OCI-LY7 (cell line): ENCODE measurements around the gene FARP2. TPM values are rescaled to one million over a fixed set of nuclear protein-coding genes. Genes with fewer than 3 reads are reported as not detected.

Source experiments
- BruUV-seq: library from RNA; stranded (reverse); fragments of 400-500 nt; replicated peaks from 2 replicates; lab custom pipeline; 2021; lab: Mats Ljungman, UMichigan
- CTCF ChIA-PET: fragments of 300-600 bp; sonication (Branson Sonifier 250); formaldehyde crosslinking; loops from one replicate; lab custom pipeline; 2022; ENCODE audit warnings: antibody characterized with exemption; ENCODE audit not compliant: unreplicated experiment; lab: Charles Lee
- POLR2A ChIA-PET: fragments of 300-600 bp; sonication (Branson Sonifier 250); formaldehyde crosslinking; loops from one replicate; lab custom pipeline; 2022; ENCODE audit warnings: antibody characterized with exemption; lab: Charles Lee
- DNase-seq: peaks from one replicate; pipeline ENCODE4 v3.0.0-alpha.2; 2015; ENCODE audit warnings: low spot score
- H2AFZ ChIP-seq: fragments of 200-600 bp; sonication (generic), shearing (Covaris generic); 2 replicates; pipeline ENCODE4 v1.6.1; 2014; ENCODE audit warnings: mild to moderate bottlenecking, antibody characterized with exemption, low read length, moderate library complexity
- H3K27ac ChIP-seq: fragments of 200-600 bp; sonication (generic); 2 replicates; pipeline ENCODE4 v1.5.1; 2014; ENCODE audit warnings: mixed run types, low read depth, mild to moderate bottlenecking, moderate library complexity, low read length, inconsistent platforms; ENCODE audit not compliant: poor library complexity, severe bottlenecking
- H3K36me3 ChIP-seq: fragments of 200-600 bp; sonication (generic); 2 replicates; pipeline ENCODE4 v1.6.1; 2014; ENCODE audit warnings: mild to moderate bottlenecking, antibody characterized with exemption, low read length, moderate library complexity, mixed read lengths; ENCODE audit not compliant: insufficient read depth
- H3K4me1 ChIP-seq: fragments of 200-600 bp; sonication (generic); 2 replicates; pipeline ENCODE4 v1.5.1; 2014; ENCODE audit warnings: mild to moderate bottlenecking, low read length; ENCODE audit not compliant: insufficient read depth, poor library complexity, severe bottlenecking
- H3K4me2 ChIP-seq: fragments of 200-600 bp; sonication (generic); 2 replicates; pipeline ENCODE4 v1.6.1; 2014; ENCODE audit warnings: mild to moderate bottlenecking, low read length
- H3K4me3 ChIP-seq: fragments of 200-600 bp; sonication (generic); 2 replicates; pipeline ENCODE4 v1.5.1; 2014; ENCODE audit warnings: mild to moderate bottlenecking, low read depth, low read length; ENCODE audit not compliant: poor library complexity, severe bottlenecking
- H3K79me2 ChIP-seq: fragments of 200-600 bp; sonication (generic); 2 replicates; pipeline ENCODE4 v1.6.1; 2016; ENCODE audit warnings: low read depth, mild to moderate bottlenecking, low read length, moderate library complexity, mixed read lengths; ENCODE audit not compliant: insufficient read depth
- H3K9me2 ChIP-seq: fragments of 200-600 bp; sonication (generic); 2 replicates; pipeline ENCODE4 v1.6.1; 2016; ENCODE audit warnings: mild to moderate bottlenecking, low read length, mixed read lengths; ENCODE audit not compliant: insufficient read depth
- H3K9me3 ChIP-seq: fragments of 200-600 bp; sonication (generic); 2 replicates; pipeline ENCODE4 v1.6.1; 2014; ENCODE audit warnings: mild to moderate bottlenecking, mixed run types, low read length, mixed read lengths
- H4K20me1 ChIP-seq: fragments of 200-600 bp; sonication (generic); 2 replicates; pipeline ENCODE4 v1.6.1; 2014; ENCODE audit warnings: mild to moderate bottlenecking, antibody characterized with exemption, low read length, moderate library complexity, mixed read lengths; ENCODE audit not compliant: insufficient read depth
- CTCF ChIP-seq: fragments of 200-600 bp; sonication (generic); conservative IDR thresholded peaks from 2 replicates; pipeline ENCODE4 v1.5.1; 2014; ENCODE audit warnings: mild to moderate bottlenecking, antibody characterized with exemption, low read length, moderate library complexity, mixed read lengths
- EZH2phosphoT487 ChIP-seq: fragments of 200-600 bp; sonication (generic); IDR thresholded peaks from 2 replicates; pipeline ENCODE4 v1.6.1; 2018; ENCODE audit warnings: low read depth, borderline replicate concordance, mild to moderate bottlenecking, mixed run types, antibody characterized with exemption, low read length, moderate library complexity, mixed read lengths
- intact Hi-C: fragments of 100-400 bp; cut with micrococcal nuclease; formaldehyde crosslinking; loops from one replicate; pipeline ENCODE4 v1.10.0; 2022; ENCODE audit not compliant: unreplicated experiment
- total RNA-seq, 2 experiments: library from RNA; depleted of rRNA in 1 of 2; stranded (reverse); fragments of >200 nt in 1 of 2; shearing (Covaris generic) in 1 of 2; gene quantifications; 2 replicates each; pipeline ENCODE4 v1.2.3, GENCODE V29; 2014 to 2022

The FARP2 gene
- total RNA-seq, 2 experiments from 2014 or later = 33.6 to 52.7 TPM

GRCh38 chr2:241492174-241492565 lies 136.1 kb downstream of the FARP2 start:
- BruUV-seq = no TSS peak
- H3K9me2 ChIP-seq = no peaks in the 10 kb centered on the region
- no peak overlapping the region for H3K4me3 ChIP-seq
- H3K79me2 ChIP-seq = no peaks in the 10 kb centered on the region
- H3K9me3 ChIP-seq = no peaks in the 10 kb centered on the region
- H3K4me1 ChIP-seq = no peaks in the 10 kb centered on the region
- intact Hi-C loops = no loop called here
- H2AFZ ChIP-seq = no peak overlapping the region
- H4K20me1 ChIP-seq = no peaks in the 10 kb centered on the region
- H3K4me2 ChIP-seq = no peak overlapping the region
- peaks cover 21% of the 10 kb centered on the region for H3K36me3 ChIP-seq
- no peak for DNase-seq
- no peak overlapping the region for H3K27ac ChIP-seq
- TF ChIP-seq CTCF (no peak), EZH2phosphoT487 (no peak)
- CTCF ChIA-PET = no interaction called here
- POLR2A ChIA-PET = interaction anchor here (0.6 kb wide), 1 partner anchor 19 kb away, joined by 3 read pairs; no protein-coding TSS in a partner anchor

- ChIA-PET POLR2A (no interaction called here), CTCF (no interaction called here)
- no peaks in the 10 kb centered on the region for H4K20me1 ChIP-seq
- DNase-seq = no peak
- no peak overlapping the region for H2AFZ ChIP-seq
- peaks cover 25% of the 10 kb centered on the region for H3K36me3 ChIP-seq
- BruUV-seq = no TSS peak
- TF ChIP-seq CTCF (no peak), EZH2phosphoT487 (no peak)
- H3K4me3 ChIP-seq = no peak overlapping the region
- no peaks in the 10 kb centered on the region for H3K9me3 ChIP-seq
- no peak overlapping the region for H3K27ac ChIP-seq
- no peaks in the 10 kb centered on the region for H3K79me2 ChIP-seq
- H3K4me2 ChIP-seq = no peak overlapping the region
- intact Hi-C loops = no loop called here
- H3K9me2 ChIP-seq = no peaks in the 10 kb centered on the region
- no peaks in the 10 kb centered on the region for H3K4me1 ChIP-seq
Observed at GRCh38 chr2:241493092-241493491, 137.0 kb downstream of the FARP2 start.

- no peak for TF ChIP-seq EZH2phosphoT487
- no peak for TF ChIP-seq CTCF
- Histone ChIP-seq H3K4me3 (no peak overlapping the region), H3K79me2 (no peaks in the 10 kb centered on the region), H4K20me1 (no peaks in the 10 kb centered on the region), H3K4me2 (no peak overlapping the region), H3K4me1 (no peaks in the 10 kb centered on the region), H3K9me2 (no peaks in the 10 kb centered on the region), H2AFZ (no peak overlapping the region), H3K9me3 (no peaks in the 10 kb centered on the region), H3K27ac (no peak overlapping the region), H3K36me3 (peaks cover 25% of the 10 kb centered on the region)
- POLR2A ChIA-PET = no interaction called here
- no peak for DNase-seq
- intact Hi-C loops = no loop called here
- no TSS peak for BruUV-seq
- CTCF ChIA-PET = no interaction called here
Observed at GRCh38 chr2:241494311-241494908, 138.3 kb downstream of the FARP2 start.
